A673 (cell line): Measurements from ENCODE around the gene ATG4B. TPM values are rescaled to one million over a fixed set of nuclear protein-coding genes. Genes with fewer than 3 reads are reported as not detected.

Experiments used
- BruUV-seq: library from RNA; stranded (reverse); fragments of 400-500 nt; replicated peaks from 2 replicates; lab custom pipeline; 2021; lab: Mats Ljungman, UMichigan
- CTCF ChIA-PET: fragments of 300-600 bp; sonication (Branson Sonifier 250); formaldehyde crosslinking; loops from one replicate; lab custom pipeline; 2022; ENCODE audit warnings: antibody characterized with exemption; lab: Charles Lee
- POLR2A ChIA-PET: fragments of 300-600 bp; sonication (Branson Sonifier 250); formaldehyde crosslinking; loops from one replicate; lab custom pipeline; 2022; ENCODE audit warnings: antibody characterized with exemption; ENCODE audit not compliant: low non-redundant PET; lab: Charles Lee
- DNase-seq: peaks from one replicate; pipeline ENCODE4 v3.0.0-alpha.2; 2015; ENCODE audit warnings: low spot score
- H3K27ac ChIP-seq: fragments of 200-600 bp; sonication (generic); 2 replicates; pipeline ENCODE4 v1.5.1; 2016; ENCODE audit warnings: mixed run types, low read depth, mild to moderate bottlenecking, mixed read lengths, antibody characterized with exemption, low read length; ENCODE audit not compliant: poor library complexity, severe bottlenecking
- H3K27me3 ChIP-seq: fragments of 200-600 bp; sonication (generic); replicated peaks from 2 replicates; pipeline ENCODE4 v1.6.1; 2017; ENCODE audit warnings: mixed run types, low read depth, mild to moderate bottlenecking, mixed read lengths, antibody characterized with exemption, low read length; ENCODE audit not compliant: insufficient read depth, poor library complexity
- H3K36me3 ChIP-seq: fragments of 200-600 bp; sonication (generic); 2 replicates; pipeline ENCODE4 v1.6.1; 2016; ENCODE audit warnings: mixed run types, mild to moderate bottlenecking, mixed read lengths, antibody characterized with exemption, low read length; ENCODE audit not compliant: insufficient read depth, poor library complexity, severe bottlenecking
- H3K4me1 ChIP-seq: fragments of 200-600 bp; sonication (generic); 2 replicates; pipeline ENCODE4 v1.6.1; 2017; ENCODE audit warnings: mixed run types, mild to moderate bottlenecking, mixed read lengths, antibody characterized with exemption, low read length; ENCODE audit not compliant: insufficient read depth, poor library complexity, severe bottlenecking
- H3K4me3 ChIP-seq: fragments of 200-600 bp; sonication (generic); 2 replicates; pipeline ENCODE4 v1.5.1; 2016; ENCODE audit warnings: low read depth, mixed run types, mild to moderate bottlenecking, mixed read lengths, low read length; ENCODE audit not compliant: poor library complexity, severe bottlenecking
- H3K9me3 ChIP-seq: fragments of 200-600 bp; sonication (generic); 2 replicates; pipeline ENCODE4 v1.6.1; 2016; ENCODE audit warnings: mixed run types, low read depth, mild to moderate bottlenecking, mixed read lengths, antibody characterized with exemption, low read length; ENCODE audit not compliant: poor library complexity, severe bottlenecking
- CTCF ChIP-seq: fragments of 300-800, 200-600 bp; sonication (generic); conservative IDR thresholded peaks from 2 replicates; pipeline ENCODE4 v1.5.1; 2017; ENCODE audit warnings: low read depth, mild to moderate bottlenecking, antibody characterized with exemption, low read length, moderate library complexity, mixed read lengths
- EZH2 ChIP-seq: fragments of 200-600 bp; sonication (generic); IDR thresholded peaks from 2 replicates; pipeline ENCODE4 v1.6.1; 2017; ENCODE audit warnings: borderline replicate concordance, low read depth, mild to moderate bottlenecking, mixed read lengths, antibody characterized with exemption, low read length; ENCODE audit not compliant: poor library complexity, severe bottlenecking
- intact Hi-C: fragments of 100-400 bp; cut with micrococcal nuclease; formaldehyde crosslinking; loops from one replicate; pipeline ENCODE4 v1.10.0; 2022; ENCODE audit not compliant: unreplicated experiment
- total RNA-seq: library from RNA; stranded (reverse); gene quantifications from 2 replicates; pipeline ENCODE4 v1.2.3, GENCODE V29; 2021

The ATG4B gene
- total RNA-seq, 1 experiment from 2014 or later = 102 TPM

GRCh38 chr2:241597561-241597960 is 39.9 kb upstream of the ATG4B start:
- no peaks in the 10 kb centered on the region for H3K4me1 ChIP-seq
- H3K9me3 ChIP-seq = no peaks in the 10 kb centered on the region
- intact Hi-C loops = no loop called here
- ChIA-PET CTCF (no interaction called here), POLR2A (no interaction called here)
- no peaks in the 10 kb centered on the region for H3K27me3 ChIP-seq
- BruUV-seq = no TSS peak
- peaks cover 22% of the 10 kb centered on the region for H3K36me3 ChIP-seq
- no peak for TF ChIP-seq CTCF
- no peak for TF ChIP-seq EZH2
- H3K27ac ChIP-seq = no peak overlapping the region
- no peak for DNase-seq
- H3K4me3 ChIP-seq = no peak overlapping the region

- TF ChIP-seq EZH2 (no peak), CTCF (no peak)
- intact Hi-C loops = no loop called here
- H3K36me3 ChIP-seq = peaks cover 22% of the 10 kb centered on the region
- H3K27ac ChIP-seq = no peak overlapping the region
- H3K4me1 ChIP-seq = no peaks in the 10 kb centered on the region
- ChIA-PET POLR2A (no interaction called here), CTCF (no interaction called here)
- no peaks in the 10 kb centered on the region for H3K9me3 ChIP-seq
- no peak overlapping the region for H3K4me3 ChIP-seq
- no peaks in the 10 kb centered on the region for H3K27me3 ChIP-seq
- no peak for DNase-seq
- BruUV-seq = no TSS peak
Observed at GRCh38 chr2:241598061-241598460, 39.4 kb upstream of the ATG4B start.

GRCh38 chr2:241598487-241598886 is 39.0 kb upstream of the ATG4B start:
- ChIA-PET POLR2A (no interaction called here), CTCF (interaction anchor here (0.7 kb wide), 1 partner anchor 26 kb away, joined by 4 read pairs; no protein-coding TSS in a partner anchor)
- no peak for DNase-seq
- no TSS peak for BruUV-seq
- no peaks in the 10 kb centered on the region for H3K4me1 ChIP-seq
- no peaks in the 10 kb centered on the region for H3K27me3 ChIP-seq
- intact Hi-C loops = no loop called here
- no peak overlapping the region for H3K4me3 ChIP-seq
- H3K9me3 ChIP-seq = no peaks in the 10 kb centered on the region
- 0 out of 2 replicates have a peak, but pooled peaks have one; percentile 34 for TF ChIP-seq CTCF
- no peak for TF ChIP-seq EZH2
- no peak overlapping the region for H3K27ac ChIP-seq
- H3K36me3 ChIP-seq = peaks cover 23% of the 10 kb centered on the region
